Stimulated activated CD4-positive, alpha-beta T cell treated with anti-CD3 and anti-CD28 coated beads, Interleukin-15, amount 100 ng/mL, for 48 hours (primary cell): ENCODE data around the gene MYO1F.
"Not testable (repeated sequence)": the region's sequence is repeated elsewhere in the genome, so short reads cannot be mapped to it uniquely, and the experiment has no call there.

Source experiments
- DNase-seq, 2 donors: peaks; one replicate each; pipeline ENCODE4 v3.0.0-alpha.2; 2020; ENCODE audit warnings: low read depth in 2 of 2

The MYO1F gene

DNA sequence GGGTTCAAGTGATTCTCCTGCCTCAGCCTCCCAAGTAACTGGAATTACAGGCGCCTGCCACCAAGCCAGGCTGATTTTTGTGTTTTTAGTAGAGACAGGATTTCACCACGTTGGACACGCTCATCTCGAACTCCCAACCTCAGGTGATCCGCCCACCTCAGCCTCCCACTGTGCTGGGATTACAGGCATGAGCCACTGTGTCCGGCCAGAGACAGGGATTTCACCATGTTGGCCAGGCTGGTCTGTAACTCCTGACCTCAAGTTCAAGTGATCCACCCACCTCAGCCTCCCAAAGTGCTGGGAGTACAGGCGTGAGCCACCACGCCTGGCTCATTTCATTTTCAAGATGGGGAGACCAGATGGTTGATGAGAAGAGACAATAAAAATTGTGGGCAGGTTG, 12.4 kb downstream of the MYO1F start:
- DNase-seq = not testable (repeated sequence)

DNA sequence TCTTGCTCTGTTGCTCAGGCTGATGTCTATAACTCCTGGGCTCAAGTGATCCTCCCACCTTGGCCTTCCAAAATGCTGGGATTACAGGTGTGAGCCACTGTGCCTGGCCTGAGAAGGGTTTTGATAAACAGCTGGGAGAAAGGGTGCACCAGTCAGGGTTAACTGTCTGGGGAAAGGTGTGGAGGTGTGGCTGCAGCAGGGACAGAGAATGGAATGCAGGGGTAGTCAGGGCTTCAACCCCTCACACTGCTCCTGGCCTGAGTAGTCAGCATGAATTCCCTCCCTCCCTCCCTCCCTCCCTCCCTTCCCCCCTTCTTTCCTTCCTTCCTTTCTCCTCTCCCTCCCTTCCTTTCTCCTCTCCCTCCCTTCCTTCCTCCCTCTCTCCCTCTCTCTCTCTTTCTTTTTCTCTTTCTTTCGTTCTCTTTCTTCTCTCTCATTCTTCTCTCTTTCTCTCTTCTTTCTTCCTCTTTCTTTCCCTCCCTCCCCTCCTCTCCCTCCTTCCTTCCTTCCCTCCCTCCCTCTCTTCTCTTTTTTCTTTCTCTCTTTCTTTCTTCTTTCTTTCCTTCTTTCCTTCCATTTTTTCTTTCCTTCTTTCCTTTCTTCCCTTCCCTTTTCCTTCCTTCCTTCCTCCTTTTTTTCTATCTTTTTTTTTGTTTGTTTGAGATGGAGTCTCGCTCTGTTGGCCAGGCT, 16.0 kb downstream of the MYO1F start:
- DNase-seq = no peak

DNA sequence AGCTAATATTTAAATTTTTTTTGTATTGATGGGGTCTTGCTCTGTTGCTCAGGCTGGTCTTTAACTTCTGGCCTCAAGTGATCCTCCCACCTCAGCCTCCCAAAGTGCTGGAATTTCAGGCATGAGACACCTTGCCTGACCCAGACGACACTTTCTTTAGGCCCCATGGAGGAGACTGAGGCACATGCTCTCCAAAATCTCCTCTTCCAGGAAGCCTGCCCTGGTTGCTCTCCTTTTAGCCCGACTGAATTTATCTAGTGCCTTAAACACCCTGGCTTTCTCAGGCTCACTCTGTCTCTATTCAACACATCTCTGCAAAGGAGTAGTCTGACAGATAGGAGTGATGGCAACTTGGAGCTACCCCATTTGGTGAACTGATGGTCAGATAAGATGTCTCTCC, 18.9 kb downstream of the MYO1F start:
- no peak for DNase-seq

DNA sequence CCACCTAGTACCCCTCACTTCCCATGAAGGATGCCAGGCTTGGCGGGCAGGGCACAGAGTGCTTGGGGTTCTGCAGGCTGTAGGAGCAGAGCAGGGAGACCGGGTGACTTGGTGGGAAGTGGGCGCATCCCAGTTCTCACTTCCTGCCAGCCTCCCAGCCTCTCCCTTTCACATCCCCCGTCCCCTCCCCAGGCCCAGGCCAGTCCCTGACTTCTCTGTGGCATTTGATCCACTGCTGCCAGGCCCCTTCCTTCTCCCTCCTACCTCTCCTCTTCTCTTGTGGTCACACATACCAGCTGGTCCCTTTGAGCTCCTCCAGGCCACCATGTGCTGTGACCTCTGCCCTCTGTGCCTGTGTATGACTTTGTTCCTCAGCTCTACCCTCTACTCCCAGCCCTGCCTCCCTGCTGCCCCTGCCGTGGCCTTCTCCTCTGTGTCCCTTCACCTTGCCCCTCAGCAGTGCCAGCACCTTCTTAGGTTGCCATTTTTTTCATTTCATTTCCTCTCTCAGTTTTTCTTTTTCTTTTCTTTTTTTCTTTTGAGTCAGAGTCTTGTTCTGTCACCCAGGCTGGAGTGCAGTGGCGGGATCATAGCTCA, 19.5 kb downstream of the MYO1F start:
- no peak for DNase-seq

DNA sequence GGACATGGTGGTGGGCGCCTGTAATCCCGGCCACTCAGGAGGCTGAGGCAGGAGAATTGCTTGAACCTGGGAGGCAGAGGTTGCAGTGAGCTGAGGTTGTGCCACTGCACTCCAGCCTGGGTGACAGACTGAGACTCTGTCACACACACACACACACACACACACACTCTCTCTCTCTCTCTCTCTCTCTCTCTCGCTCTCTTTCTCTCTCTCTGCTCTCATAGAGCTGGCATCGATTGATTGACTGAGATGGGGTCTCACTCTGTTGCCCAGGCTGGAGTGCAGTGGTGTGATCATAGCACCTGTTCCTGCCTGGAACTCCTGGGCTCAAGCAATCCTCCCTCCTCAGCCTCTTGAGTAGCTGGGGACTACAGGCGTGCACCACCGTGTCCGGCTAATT, 23.5 kb downstream of the MYO1F start:
- DNase-seq = not testable (repeated sequence)

DNA sequence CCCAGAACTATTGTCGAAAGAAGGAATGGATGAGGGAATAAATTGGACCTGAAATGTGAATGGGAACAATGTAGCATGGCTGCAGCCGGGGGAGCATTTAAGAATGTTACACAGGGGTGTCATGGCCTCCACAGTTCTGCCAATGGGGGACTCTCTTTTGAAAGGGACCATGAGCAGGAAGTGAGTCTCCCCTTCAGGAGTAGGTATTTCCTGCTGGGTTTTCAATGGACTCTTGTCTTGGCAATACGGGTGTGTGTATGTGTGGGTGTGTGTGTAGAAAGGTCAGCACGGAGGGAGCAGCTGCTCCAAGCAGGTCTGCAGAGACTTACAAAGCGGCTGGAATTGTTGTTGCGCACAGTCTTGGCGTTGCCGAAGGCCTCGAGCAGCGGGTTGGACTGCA, 24.4 kb downstream of the MYO1F start:
- DNase-seq = no peak

DNA sequence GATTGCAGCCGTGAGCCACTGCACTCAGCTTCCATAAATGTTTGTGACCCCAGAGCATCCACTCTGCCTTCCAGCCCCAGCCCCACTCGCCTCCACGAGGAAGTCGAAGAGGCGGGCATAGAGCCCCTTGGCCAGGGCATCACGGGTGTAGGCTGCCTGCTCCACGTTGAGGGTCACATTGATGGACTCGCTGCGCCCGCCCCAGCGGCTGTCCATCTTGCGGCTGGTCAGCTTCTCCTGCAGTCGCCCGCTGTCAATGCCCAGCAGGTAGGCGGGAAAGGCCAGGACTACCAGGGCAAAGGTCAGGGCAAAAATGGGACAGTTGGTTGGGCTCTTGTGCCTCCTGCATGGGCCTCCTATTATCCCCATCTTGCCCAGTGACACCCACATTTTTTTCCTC, 27.2 kb downstream of the MYO1F start:
- no peak for DNase-seq

DNA sequence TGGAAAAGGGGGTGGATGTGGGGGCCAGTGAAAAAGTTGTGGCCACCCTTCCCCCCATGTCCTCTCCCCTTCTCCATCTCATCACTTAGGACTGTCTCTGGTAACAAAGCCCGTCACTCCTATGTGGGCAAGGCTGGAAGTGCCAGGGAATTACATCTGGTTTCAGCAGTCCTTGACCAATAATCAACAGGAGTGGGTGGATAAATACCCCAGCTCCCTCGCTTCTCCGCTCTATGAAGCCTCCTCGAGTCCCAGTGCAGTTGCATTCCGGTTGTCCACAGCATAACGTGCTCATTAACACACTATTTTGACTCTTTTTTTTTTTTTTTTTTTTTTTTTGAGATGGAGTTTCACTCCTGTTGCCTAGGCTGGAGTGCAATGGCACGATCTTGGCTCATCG, 31.5 kb downstream of the MYO1F start:
- DNase-seq = no peak

DNA sequence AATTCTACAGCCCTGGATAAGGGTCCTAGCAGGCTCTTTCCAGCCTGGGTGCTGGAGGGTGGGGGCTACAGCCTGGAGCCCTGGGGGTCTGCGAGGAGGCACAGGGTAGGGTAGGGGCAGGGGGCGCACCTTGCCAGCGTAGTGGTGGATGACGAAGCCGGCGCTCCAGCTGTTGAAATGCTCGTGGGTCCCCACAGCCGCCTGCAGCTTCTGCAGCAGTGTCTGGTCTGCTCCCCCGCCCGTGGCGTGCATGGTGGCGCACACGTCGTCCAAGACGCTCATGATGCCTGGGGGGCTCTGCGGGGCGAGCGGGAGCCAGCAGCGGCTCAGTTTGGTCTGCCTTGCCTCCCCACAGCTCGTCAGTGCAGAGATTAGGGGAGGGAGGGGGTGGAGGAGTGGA, 33.1 kb downstream of the MYO1F start:
- DNase-seq = no peak

DNA sequence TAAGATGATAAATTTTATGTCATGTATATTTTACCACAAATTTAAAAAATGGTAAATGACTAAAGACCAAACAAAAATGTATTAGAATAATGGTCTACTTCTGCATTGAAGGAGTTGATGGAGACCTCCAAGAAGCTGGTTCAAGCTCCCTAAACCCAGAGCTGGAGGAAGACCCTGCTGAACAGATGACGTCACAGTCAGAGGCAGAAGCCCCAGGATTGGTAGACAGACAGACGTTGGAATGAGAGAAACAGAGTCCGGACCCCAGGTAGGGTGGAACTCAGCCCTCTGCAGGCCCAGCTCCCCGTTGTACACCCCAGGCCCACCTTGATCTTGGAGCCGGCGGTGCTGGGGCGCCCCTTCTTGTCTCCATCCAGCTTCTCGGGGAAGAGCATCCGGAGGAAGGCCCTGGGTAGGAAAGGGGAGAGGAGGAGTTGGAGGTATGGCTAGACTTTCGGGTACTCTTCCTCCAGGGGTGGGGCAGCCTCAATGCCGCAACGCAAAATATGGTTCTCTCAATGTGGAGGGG, 37.6 kb downstream of the MYO1F start:
- no peak for DNase-seq

DNA sequence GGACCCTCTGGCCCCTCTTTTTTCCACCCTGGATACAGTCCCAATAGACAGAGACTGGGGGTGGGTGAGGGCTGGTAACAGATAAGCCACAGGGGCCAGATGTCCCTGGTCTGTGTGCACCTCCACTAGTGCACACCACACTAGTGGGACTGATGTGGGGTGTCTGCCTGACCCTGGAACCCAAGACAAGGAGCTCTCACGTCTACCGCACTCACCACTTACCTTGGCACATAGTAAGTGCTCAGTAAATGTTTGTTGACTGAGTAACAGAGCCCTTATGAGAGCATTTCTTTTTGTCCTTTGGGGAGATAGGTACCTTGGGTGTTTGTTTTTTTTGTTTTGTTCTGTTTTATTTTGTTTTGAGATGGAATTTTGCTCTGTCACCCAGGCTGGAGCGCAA, 40.1 kb downstream of the MYO1F start:
- DNase-seq = no peak

DNA sequence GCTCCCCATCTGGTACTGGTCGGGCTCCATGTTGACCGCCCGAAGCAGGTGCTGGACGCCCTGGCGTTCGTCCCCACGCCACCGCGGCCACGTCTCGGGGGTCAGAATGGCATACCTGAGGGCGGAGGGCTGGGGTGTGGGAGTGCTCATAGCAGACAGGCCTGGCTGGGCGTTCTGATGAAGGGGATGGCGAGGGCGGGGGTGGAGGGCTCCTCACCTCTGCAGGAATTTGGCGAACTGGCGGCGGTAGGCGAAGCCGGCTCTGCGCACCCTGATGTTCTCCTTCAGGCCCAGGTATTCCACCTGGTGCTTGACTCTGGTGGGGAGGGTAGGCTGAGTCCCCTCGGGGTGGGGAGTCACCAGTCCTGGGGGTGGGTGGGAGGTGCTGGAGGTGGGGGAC, 41.0 kb downstream of the MYO1F start:
- no peak for DNase-seq

DNA sequence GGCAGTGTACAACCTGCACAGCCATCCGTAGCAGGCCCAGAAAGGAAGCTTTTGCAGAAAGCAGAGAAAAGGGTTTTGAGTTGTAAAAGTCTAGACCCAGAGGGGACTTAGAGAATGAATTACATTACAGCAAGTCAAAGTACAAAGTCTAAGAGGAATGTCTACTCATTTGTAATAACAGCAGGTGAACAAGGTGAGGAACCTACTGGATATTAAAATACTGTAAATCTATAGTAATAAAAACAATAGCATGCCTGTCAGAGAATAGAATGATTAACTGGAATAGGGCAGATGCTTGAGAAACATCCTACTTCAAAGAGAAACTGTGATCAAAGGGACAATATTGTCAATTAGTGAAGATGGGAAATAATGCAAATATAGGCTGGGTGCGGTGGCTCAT, 45.0 kb downstream of the MYO1F start:
- no peak for DNase-seq

DNA sequence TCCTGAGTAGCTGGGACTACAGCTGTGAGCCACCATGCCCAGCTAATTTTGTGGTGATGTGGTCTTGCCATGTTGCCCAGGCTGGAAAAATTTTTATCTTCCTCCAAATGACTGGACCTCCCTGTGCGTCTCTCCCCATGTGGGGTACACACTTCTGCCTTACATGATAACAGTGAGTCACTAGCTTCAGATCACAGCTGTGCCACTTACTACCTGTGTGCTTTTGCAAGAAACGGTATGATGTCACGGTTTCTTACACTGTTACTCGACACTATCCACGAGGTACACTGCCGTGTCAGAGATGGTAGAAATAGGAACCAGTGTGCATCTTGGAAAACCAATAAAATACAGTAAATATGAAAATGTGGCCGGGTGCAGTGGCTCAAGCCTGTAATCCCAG, 45.8 kb downstream of the MYO1F start:
- DNase-seq = no peak

DNA sequence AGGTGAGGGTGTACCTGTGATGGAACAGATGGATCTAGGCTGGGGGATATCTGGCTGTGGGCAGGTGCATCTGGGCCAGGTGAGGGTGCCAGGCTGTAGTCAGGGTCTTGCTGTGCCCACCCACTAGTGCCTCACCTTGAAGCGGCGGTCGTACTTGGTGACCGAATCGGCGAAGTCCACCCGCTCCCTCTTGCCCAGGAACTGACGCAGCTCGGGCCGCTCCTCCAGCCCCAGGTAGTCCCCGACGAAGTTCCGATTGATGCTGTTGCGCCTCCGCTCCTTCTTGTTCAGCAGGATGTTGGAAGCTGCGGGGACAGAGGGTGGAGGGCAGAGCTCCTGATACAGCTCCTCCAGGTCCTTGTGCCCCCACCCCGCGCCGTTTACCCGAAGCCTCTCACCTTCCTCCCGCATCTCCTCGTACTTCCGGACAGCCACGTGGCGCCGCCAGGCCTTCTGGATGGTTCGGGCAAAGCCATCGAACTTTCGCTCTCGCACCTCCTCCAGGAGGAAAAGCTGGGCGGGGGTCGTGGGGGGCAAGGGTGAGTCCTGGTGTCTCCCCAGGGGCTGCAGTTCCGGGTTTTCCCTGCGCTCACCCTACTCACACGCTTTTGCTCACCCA, 47.1 kb downstream of the MYO1F start:
- DNase-seq = no peak

DNA sequence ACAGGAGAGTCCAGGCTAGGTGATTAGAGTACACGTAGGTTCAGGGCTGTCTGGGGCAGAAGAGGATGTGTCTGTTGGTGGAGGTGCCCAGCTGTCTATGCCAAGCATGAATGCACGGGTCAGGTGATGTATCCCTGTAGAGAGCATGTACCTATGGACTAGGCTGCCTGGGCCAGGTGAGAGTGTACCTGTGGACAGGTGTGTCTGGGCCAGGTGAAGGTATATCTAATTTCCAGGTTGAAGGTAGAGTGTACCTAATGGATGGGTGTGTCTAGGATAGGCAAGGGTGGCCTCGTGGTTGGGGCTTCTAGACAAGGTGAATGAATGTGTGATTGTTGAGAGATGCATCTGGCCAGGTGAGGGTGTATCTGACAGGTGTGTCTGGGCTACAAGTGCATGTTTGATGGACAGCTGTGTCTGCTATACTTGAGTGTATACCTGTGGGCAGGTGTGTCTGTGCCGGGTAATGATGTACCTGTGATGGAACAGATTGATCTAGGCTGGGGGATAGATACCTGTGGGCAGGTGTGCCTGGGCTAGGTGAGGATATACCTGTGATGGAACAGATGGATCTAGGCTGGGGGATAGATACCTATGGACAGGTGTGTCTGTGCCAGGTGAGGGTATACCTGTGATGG, 47.8 kb downstream of the MYO1F start:
- DNase-seq = no peak

DNA sequence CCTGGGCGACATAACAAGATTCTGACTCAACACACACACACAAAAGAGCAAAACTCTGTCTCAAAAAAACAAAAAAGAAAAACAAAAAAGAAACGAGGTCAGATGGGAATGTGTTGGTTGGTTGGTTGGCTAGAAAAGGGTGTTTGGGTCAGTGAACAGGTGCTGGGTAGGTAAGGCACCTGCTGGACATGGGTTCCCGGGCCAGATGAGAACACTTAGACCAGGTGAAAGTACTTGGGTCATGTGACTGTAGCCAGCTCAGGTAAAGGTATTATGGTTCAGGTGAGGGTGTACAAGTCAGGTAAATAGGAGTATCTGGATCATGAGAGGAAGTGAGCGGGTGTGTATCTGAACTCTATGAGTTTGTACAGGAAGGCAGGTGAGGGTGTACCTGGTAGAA, 48.7 kb downstream of the MYO1F start:
- no peak for DNase-seq

DNA sequence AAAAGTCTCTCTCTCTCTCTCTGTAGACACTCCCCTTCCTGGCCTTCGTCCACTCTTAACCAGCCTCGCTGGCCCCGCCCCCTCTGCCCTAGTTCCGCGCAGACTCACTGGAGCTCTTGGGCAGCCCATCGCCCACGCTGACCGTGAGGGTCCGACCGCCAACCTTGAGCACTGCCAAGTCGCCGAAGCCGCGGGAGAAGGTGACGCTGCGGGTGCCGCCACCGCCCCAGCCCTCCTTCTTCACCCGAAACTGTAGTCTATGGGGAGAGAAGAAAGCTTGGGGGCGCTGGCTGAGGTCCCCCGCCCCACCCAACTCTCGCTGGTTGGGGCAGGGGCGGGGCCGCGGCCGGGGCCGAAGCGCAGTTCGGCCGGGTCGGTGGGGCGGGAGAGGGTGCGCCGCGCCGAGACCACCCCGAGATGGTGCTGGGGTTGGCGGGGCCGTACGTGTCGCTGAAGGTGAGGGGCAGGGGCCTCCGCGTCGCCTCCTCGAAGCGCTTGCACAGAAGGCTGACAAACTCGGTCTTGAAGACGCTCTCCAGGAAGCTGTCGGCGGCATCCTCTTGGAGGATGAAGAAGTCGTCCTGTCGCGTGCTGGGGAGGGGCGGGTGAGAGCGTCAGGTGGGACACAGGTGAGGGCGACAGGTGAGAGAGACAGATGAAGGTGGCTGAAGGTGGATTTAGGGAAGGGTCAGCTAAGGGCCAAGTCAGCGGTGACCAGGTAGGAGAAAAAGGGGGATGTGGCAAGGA, 50.7 kb downstream of the MYO1F start:
- DNase-seq = no peak

DNA sequence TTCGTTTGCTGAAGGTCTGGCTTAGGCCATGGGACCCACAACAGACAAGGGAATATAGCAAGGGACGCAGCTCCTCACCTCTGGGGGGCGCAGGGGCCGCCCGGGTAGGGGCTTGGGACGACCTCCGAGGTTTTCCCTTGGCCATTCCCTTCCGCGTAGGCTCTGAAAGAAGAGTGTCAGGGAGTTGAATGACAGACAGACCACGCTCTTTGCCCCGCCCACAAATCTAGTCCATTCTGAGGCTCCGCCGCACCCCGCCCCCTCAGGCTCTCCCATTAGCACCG, 51.9 kb downstream of the MYO1F start:
- DNase-seq = no peak

DNA sequence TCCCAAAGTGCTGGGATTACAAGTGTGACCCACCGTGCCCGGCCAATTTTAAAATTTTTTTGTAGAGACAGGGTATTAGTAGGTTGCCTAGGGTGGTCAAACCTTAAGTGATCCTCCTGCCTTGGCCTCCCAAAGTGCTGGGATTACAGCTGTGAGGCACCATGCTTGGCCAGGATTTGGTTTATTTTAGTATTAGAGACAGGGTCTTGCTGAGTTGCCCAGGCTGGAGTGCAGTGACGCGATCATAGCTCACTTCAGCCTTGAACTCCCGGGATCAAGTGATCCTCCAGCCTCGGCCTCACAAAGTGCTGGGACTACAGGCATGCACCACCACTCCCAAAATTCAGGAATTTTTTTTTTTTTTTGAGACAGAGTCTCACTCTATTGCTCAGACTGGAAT, 57.9 kb downstream of the MYO1F start:
- no peak for DNase-seq

DNA sequence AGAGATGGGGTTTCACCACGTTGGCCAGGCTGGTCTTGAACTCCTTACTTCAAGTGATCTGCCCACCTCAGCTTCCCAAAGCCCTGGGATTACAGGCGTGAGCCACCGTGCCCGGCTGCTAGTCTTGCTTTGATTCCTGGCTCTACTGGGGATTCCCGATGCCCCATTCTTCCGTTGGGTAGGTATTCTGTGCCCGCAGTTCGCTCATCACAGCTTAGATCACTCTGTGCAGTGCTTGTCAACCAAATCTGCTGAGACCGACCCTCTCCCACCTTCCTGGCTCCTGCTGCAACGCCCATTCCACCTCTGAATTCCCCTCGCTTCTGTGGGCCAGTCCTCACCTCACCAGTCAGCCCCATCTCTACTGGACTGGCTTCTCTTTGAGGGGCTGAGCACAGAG, 58.7 kb downstream of the MYO1F start:
- DNase-seq = no peak
